Stimulated activated naive CD8-positive, alpha-beta T cell treated with anti-CD3 and anti-CD28 coated beads, Interleukin-15, Interleukin-2, amounts not matched to agents 100 U/mL and 50 U/mL, for 24 hours (primary cell): ENCODE measurements around the gene TRIM49D1.
"Not testable (repeated sequence)": the region's sequence is repeated elsewhere in the genome, so short reads cannot be mapped to it uniquely, and the experiment has no call there.

ENCODE experiments used
- ATAC-seq: fragments of 150-1000 bp; cut with Tn5 transposase; one replicate; pipeline ENCODE4 v1.10.0; 2021
- DNase-seq: peaks from one replicate; pipeline ENCODE4 v3.0.0; 2021

Gene TRIM49D1, protein sequence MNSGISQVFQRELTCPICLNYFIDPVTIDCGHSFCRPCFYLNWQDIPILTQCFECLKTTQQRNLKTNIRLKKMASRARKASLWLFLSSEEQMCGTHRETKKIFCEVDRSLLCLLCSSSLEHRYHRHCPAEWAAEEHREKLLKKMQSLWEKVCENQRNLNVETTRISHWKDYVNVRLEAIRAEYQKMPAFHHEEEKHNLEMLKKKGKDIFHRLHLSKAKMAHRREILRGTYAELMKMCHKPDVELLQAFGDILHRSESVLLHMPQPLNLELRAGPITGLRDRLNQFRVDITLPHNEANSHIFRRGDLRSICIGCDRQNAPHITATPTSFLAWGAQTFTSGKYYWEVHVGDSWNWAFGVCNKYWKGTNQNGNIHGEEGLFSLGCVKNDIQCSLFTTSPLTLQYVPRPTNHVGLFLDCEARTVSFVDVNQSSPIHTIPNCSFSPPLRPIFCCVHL

GRCh38 chr11:89922195-89922660 is at the start of gene TRIM49D1:
Gene TRIM49D1 (minus strand): TSS chr11:89922245. CDS start chr11:89917710, 4,535 bp downstream.
- no peak for DNase-seq
- no peak for ATAC-seq

DNA sequence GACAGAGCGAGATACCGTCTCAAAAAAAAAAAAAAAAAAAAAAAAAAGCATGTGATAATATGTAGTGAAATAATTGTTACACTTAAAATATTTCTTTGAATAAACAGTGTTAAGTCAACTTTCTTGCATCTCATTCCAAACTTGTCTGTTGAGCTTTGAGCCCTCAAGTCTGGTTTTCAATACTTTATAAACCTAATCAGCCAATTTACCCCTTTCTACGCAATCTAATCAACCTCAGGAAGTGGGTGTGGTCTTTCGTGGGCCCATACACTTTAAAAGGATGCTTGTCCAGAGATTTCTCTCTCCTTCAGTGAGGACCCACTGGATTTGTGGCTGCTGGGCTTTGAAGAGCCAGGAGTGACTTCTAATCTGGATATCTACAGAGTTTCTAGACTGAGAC is 43.7 kb upstream of the TRIM49D1 start, which contains the start of gene TRIM64:
TSS of gene TRIM64 (plus strand) at position 301 of the 400 bp plus-strand sequence. CDS start 2,467 bp downstream, outside the sequence.
- DNase-seq, ATAC-seq: not testable (repeated sequence)

DNA sequence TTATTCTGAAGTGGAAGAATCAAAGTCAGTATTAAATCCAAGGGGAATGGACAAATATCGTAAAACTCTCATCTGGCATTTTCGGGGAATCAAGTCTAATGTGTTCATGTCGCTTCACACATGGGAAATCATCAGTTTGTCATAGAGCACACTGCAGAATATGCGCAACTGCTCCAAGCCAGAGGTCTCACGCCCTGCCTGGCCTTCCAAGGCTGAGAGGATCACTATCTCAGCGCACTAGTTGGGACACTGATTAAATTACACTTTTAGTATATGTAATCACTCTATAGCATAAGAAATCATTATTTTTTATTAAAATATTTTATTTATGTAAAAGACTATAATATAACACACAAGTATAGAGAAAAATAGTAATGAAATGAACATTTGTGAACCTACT is 38.8 kb upstream of the TRIM49D1 start:
- not testable (repeated sequence) for ATAC-seq

GRCh38 chr11:89923764-89924163 is 1.7 kb upstream of the TRIM49D1 start, which contains the start of gene TRIM49D2:
Gene TRIM49D2 (plus strand): TSS chr11:89924064. CDS start chr11:89926762, 2,698 bp downstream.
- ATAC-seq, DNase-seq: not testable (repeated sequence)

More for the DNA sequence above, 38.8 kb upstream of the TRIM49D1 start:
- DNase-seq, result not testable (repeated sequence)

GRCh38 chr11:89900809-89901208 is 21.2 kb downstream of the TRIM49D1 start:
- not testable (repeated sequence) for DNase-seq, ATAC-seq

DNA sequence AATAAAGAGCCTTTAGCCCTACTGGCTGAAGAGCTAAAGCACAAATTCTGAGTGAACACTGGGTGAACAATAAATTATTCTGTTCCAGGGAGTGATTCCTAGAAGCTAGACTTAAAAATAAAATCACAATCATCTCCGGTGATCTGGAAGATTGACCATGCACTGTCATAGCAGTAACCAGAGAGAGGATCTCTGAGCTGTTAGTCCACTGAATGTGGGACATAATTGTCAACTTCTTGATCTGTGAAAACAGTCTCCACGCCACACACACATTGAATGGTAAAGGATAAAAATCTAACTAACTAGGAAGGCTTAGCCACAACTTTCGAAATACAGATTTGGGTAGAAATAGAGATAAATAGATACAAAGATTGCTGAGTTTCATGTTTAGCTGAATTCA is 28.8 kb downstream of the TRIM49D1 start:
- not testable (repeated sequence) for ATAC-seq, DNase-seq

DNA sequence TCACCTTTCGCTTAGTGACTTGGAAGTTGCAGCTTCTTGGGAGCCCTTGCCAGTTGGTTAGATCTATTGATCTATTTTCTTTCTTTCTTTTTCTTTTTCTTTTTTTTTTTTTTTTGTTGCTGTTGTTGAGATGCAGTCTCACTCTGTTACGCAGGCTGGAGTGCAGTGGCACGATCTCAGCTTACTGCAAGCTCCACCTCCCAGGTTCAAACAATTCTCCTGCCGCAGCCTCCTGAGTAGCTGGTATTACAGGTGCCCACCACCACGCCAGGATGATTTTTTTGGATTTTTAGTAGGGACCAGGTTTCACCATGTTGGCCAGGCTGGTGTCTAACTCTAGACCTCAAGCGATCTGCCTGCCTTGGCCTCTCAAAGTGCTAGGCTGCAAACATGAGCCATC is 44.5 kb downstream of the TRIM49D1 start:
- DNase-seq, ATAC-seq: not testable (repeated sequence)

- not testable (repeated sequence) for ATAC-seq, DNase-seq
Observed at GRCh38 chr11:89872588-89872987, 49.5 kb downstream of the TRIM49D1 start.

GRCh38 chr11:89865223-89865622 is 56.8 kb downstream of the TRIM49D1 start:
- DNase-seq, ATAC-seq: not testable (repeated sequence)

DNA sequence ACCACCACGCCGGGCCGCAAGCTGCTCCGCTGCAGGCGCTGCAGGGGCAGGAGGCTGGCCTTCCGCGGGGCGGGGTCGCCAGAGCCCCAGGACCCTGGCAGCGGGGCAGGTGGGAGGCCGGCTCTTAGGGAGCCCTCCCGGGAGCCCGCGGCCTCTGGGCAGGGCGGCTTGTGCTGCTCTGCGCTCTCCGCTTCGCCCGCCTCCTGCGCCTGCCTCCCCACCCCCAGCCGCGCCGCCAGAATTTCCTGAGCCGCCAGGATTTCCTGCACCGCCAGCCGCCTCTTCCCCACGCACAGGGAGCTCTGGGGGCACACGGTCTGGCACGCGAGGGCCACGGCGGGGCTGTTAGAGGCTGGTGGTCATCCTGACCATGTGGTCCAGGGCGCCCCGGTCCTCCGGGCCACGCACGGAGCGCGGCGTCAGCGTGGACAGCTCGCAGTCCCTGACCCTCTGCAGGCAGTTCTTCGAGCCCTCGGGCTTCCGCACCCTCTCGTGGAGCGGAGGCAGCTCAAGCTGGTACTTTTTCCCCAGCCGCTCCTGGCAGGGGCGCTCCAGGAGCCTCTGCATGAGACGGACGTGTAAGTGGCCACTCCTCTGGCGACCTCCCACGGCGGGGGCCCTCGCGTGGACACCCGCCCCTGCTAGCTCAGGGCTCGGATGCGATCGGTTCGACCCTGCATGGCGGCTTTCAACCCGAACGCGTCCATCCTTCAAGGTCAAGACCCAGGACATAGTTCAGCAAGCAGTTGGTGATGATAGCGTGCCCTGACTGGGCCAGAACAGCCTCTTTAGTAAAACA is 57.9 kb downstream of the TRIM49D1 start:
- DNase-seq, ATAC-seq: not testable (repeated sequence)
